Activated T-cell treated with anti-CD3 and anti-CD28 coated beads, Interleukin-2, amount 50 U/mL, for 4 hours (primary cell): ENCODE measurements around the gene CHRDL2. TPM values are rescaled to one million over a fixed set of nuclear protein-coding genes. Genes with fewer than 3 reads are reported as not detected.
"Not testable (repeated sequence)": the region's sequence is repeated elsewhere in the genome, so short reads cannot be mapped to it uniquely, and the experiment has no call there.

Source experiments
- ATAC-seq, 2 donors: fragments of 200-7000 bp; cut with Tn5 transposase; one replicate each; pipeline ENCODE4 v1.10.0; 2021
- DNase-seq: peaks from one replicate; pipeline ENCODE4 v3.0.0-alpha.2; 2020
- H3K27me3 Mint-ChIP-seq: one replicate; pipeline ENCODE4 v1.8.0; 2021; ENCODE audit warnings: low read depth, mixed read lengths
- H3K36me3 Mint-ChIP-seq: one replicate; pipeline ENCODE4 v1.8.0; 2022; ENCODE audit warnings: mixed read lengths; ENCODE audit not compliant: insufficient read depth
- H3K4me1 Mint-ChIP-seq: one replicate; pipeline ENCODE4 v1.8.0; 2021; ENCODE audit warnings: low read depth, mixed read lengths
- H3K4me3 Mint-ChIP-seq: one replicate; pipeline ENCODE4 v1.8.0; 2021; ENCODE audit warnings: mild to moderate bottlenecking, moderate library complexity, mixed read lengths
- H3K9me3 Mint-ChIP-seq: one replicate; pipeline ENCODE4 v1.8.0; 2021; ENCODE audit warnings: mixed read lengths
- total RNA-seq, 3 donors: library from RNA; stranded (reverse); gene quantifications; one replicate each; pipeline ENCODE4 v1.2.1, GENCODE V29; 2021

Gene CHRDL2
- total RNA-seq, 3 donors from 2014 or later, result not detected

DNA sequence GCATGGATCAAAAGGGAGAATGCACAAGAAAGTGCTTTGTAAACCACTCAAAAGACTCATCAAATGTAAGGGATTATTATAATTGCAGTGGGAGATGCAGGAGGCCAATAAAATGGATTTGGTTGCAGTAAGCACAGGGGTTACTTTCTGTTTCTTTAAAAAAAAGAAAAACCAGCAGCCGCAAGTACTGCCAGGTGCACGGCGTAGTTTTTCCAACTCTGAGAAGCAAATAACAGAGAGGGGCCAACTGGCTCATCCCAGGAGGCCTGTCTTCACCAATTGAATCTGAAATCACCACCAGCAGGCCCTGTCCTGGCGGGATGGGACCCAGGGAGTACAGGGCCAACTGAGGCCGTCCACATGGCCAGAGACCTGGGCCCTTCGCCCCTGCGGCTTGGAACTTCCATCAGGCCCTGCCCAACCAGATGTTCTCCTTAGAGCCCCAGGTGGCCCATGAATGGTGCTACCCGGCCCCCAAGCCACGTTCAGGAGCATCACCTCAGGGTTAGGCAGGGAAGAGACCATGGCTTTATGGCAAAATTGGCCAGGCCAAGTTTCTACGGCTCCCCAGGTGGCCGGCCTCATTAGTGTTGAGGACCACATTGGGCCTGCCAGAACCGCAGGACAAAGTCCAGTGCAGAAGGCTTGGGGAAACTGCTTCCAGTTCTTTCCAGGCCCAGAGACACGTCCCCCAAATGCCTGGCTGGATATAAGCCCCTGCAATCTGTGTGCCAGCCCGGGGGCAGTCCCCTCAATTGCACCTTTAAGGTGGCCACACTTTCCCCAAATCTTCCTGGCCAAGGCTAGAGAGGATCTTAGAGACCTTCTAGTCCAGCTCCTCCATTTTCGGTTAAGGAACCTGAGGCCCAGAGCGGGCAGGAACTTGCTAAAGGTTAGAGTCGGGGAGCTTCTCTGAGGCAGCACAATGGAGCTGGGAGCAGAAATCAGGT, 61.7 kb downstream of the CHRDL2 start:
- H3K9me3 Mint-ChIP-seq, result no peaks in the 10 kb centered on the region
- H3K4me1 Mint-ChIP-seq, result no peaks in the 10 kb centered on the region
- no peak for ATAC-seq
- no peaks in the 10 kb centered on the region for H3K27me3 Mint-ChIP-seq
- H3K4me3 Mint-ChIP-seq, result no peak overlapping the region
- DNase-seq, result no peak
- no peaks in the 10 kb centered on the region for H3K36me3 Mint-ChIP-seq

DNA sequence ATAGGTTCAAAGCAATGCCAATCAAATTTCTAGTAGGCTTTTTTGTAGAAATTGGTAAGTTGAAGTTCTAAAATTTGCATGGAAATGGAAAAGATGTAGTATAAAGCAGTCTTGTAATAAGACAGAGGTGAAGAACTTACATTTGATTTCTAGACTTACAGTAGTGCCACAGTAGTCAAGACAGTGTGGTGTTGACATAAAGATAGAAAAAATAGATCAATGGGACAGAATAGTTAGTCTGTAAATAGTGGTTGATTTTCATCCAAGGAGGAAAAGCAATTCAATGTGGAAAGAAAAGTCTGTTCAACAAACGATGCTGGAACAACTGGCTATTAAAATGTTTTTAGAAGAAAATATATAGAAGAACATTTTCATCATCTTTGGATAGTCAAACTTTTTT, 67.9 kb downstream of the CHRDL2 start:
- peaks cover 30% of the 10 kb centered on the region for H3K36me3 Mint-ChIP-seq
- DNase-seq (no peak), ATAC-seq (no peak)
- H3K9me3 Mint-ChIP-seq, result peaks cover 19% of the 10 kb centered on the region
- no peak overlapping the region for H3K4me3 Mint-ChIP-seq
- H3K27me3 Mint-ChIP-seq, result no peaks in the 10 kb centered on the region
- H3K4me1 Mint-ChIP-seq, result no peaks in the 10 kb centered on the region

- Mint-ChIP-seq H3K9me3 (peaks cover 21% of the 10 kb centered on the region), H3K27me3 (no peaks in the 10 kb centered on the region), H3K36me3 (peaks cover 32% of the 10 kb centered on the region), H3K4me1 (no peaks in the 10 kb centered on the region), H3K4me3 (no peak overlapping the region)
- ATAC-seq (no peak), DNase-seq (no peak)
Measured at GRCh38 chr11:74662487-74663103, 68.6 kb downstream of the CHRDL2 start.

- not testable (repeated sequence) for H3K27me3 Mint-ChIP-seq, H3K4me3 Mint-ChIP-seq, H3K4me1 Mint-ChIP-seq, DNase-seq, ATAC-seq
- Mint-ChIP-seq H3K9me3 (peaks cover 21% of the 10 kb centered on the region), H3K36me3 (peaks cover 45% of the 10 kb centered on the region)
Measured at GRCh38 chr11:74659124-74659523, 72.1 kb downstream of the CHRDL2 start.

DNA sequence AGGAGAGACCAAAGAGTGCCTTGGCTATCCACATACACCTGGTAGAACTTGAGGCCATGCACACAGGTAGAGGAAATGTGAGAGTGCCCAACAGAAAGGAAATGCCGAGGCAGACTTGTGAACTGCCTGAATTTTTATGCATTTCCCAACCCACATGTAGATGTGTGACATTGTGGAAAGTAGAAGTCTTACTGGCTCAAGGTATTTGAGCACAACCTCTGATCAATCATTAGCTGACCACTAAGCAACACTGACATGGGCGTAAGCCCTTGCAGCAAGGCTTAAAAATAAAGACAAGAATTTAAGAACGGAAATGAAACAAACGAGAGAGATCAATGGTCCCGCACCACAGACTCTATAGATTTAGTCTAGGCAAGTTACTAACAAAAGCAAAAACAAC, 76.2 kb downstream of the CHRDL2 start:
- no peak overlapping the region for H3K4me3 Mint-ChIP-seq

GRCh38 chr11:74650498-74650897, 80.7 kb downstream of the CHRDL2 start:
- ATAC-seq (no peak), DNase-seq (no peak)
- Mint-ChIP-seq H3K27me3 (no peaks in the 10 kb centered on the region), H3K4me1 (no peaks in the 10 kb centered on the region), H3K9me3 (no peaks in the 10 kb centered on the region), H3K4me3 (no peak overlapping the region), H3K36me3 (peaks cover 48% of the 10 kb centered on the region)

More for the DNA sequence above, 76.2 kb downstream of the CHRDL2 start:
- Mint-ChIP-seq H3K27me3 (no peaks in the 10 kb centered on the region), H3K36me3 (peaks cover 52% of the 10 kb centered on the region), H3K4me1 (no peaks in the 10 kb centered on the region), H3K9me3 (peaks cover 10% of the 10 kb centered on the region)
- no peak for DNase-seq
- ATAC-seq, result no peak

DNA sequence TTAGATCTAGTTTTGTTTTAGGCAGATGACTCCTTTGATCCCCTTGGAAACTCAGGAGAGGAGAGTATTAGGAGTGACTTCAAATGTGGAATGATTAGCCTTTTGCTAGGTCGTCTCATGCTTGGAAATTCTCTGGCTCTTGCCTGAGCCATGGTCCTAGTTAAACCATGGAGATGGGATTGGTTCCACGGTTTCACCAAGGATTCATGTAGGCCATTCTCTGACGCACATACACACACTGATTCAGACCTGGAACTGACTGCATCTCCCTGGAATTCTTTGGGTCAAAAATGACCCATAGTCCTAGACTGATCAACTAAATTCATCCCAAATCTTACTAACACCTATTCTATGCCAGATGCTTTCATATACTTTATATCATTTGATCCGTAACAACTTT, 82.3 kb downstream of the CHRDL2 start:
- H3K9me3 Mint-ChIP-seq, result no peaks in the 10 kb centered on the region
- DNase-seq (no peak), ATAC-seq (no peak)
- H3K36me3 Mint-ChIP-seq, result peaks cover 41% of the 10 kb centered on the region
- no peak overlapping the region for H3K4me3 Mint-ChIP-seq
- H3K4me1 Mint-ChIP-seq, result no peaks in the 10 kb centered on the region
- no peaks in the 10 kb centered on the region for H3K27me3 Mint-ChIP-seq

DNA sequence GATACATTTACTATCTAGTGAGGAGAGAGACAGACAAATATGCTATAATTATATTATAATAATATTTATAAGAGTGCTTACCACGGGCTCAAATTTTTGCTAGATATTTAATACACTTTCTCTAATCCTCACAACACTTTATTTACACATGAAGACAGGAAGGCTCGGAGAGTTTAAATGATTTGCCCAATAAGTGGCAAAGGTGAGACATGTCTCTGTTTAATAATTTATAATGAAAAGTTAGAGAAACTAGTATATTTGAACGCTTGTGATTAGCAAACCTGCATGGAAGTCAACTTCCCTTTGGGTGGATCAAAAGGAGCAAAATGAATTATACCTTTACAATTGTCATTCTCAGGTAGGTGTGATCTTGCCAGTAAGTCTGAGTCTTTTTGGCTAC, 83.4 kb downstream of the CHRDL2 start:
- H3K4me3 Mint-ChIP-seq, result no peak overlapping the region
- no peaks in the 10 kb centered on the region for H3K27me3 Mint-ChIP-seq
- peaks cover 41% of the 10 kb centered on the region for H3K36me3 Mint-ChIP-seq

GRCh38 chr11:74647404-74647803, 83.8 kb downstream of the CHRDL2 start:
- peaks cover 42% of the 10 kb centered on the region for H3K36me3 Mint-ChIP-seq
- DNase-seq (no peak), ATAC-seq (no peak)
- no peak overlapping the region for H3K4me3 Mint-ChIP-seq
- no peaks in the 10 kb centered on the region for H3K4me1 Mint-ChIP-seq
- no peaks in the 10 kb centered on the region for H3K27me3 Mint-ChIP-seq
- no peaks in the 10 kb centered on the region for H3K9me3 Mint-ChIP-seq

More for the DNA sequence above, 83.4 kb downstream of the CHRDL2 start:
- Mint-ChIP-seq H3K9me3 (no peaks in the 10 kb centered on the region), H3K4me1 (no peaks in the 10 kb centered on the region)
- ATAC-seq (no peak), DNase-seq (no peak)

- no peak overlapping the region for H3K4me3 Mint-ChIP-seq
- no peaks in the 10 kb centered on the region for H3K27me3 Mint-ChIP-seq
- no peaks in the 10 kb centered on the region for H3K4me1 Mint-ChIP-seq
- DNase-seq, result no peak
- H3K36me3 Mint-ChIP-seq, result peaks cover 43% of the 10 kb centered on the region
- no peak for ATAC-seq
- no peaks in the 10 kb centered on the region for H3K9me3 Mint-ChIP-seq
Measured at GRCh38 chr11:74646954-74647353, 84.3 kb downstream of the CHRDL2 start.

Other genes starting within 250 kb of the CHRDL2 start
- gene LIPT2, start 237.7 kb downstream of the CHRDL2 start, total RNA-seq, result 1 to 10 TPM; 3.2 to 8.1 (median 5.5) TPM
- gene POLD3, start 138.8 kb downstream of the CHRDL2 start, total RNA-seq, result 10 to 100 TPM; 37.5 to 45.7 (median 37.5) TPM
- 10 to 100 TPM; 11.4 to 12.4 (median 11.9) TPM for gene RNF169, start 17.4 kb upstream of the CHRDL2 start, total RNA-seq
- gene XRRA1, start 217.7 kb upstream of the CHRDL2 start, total RNA-seq, result 1 to 10 TPM; 6.5 to 8.6 (median 7.1) TPM
- gene SPCS2, start 217.8 kb upstream of the CHRDL2 start, total RNA-seq, result 100 to 1,000 TPM; 128 to 142 (median 132) TPM